Esophagus squamous epithelium (tissue), 4 donors: ENCODE results near the gene LNX2.

Experiments used
- POLR2A ChIP-seq, 4 donors: fragments of 450-650 bp; IDR thresholded peaks; one replicate each; pipeline ENCODE4 v1.6.1; 2017; ENCODE audit warnings: antibody characterized with exemption in 4 of 4, mild to moderate bottlenecking in 4 of 4, moderate library complexity in 3 of 4
- TF ChIP-seq, protein P1 (sequence below), 6 experiments: fragments of 450-650 bp in 4 of 6; fragments of 200-600 bp in 2 of 6; sonication (generic) in 2 of 6; IDR thresholded peaks; one replicate each; pipeline ENCODE4 v1.5.1; 2016 to 2019; ENCODE audit warnings: antibody characterized with exemption in 6 of 6, mild to moderate bottlenecking in 4 of 6, moderate library complexity in 4 of 6

DNA sequence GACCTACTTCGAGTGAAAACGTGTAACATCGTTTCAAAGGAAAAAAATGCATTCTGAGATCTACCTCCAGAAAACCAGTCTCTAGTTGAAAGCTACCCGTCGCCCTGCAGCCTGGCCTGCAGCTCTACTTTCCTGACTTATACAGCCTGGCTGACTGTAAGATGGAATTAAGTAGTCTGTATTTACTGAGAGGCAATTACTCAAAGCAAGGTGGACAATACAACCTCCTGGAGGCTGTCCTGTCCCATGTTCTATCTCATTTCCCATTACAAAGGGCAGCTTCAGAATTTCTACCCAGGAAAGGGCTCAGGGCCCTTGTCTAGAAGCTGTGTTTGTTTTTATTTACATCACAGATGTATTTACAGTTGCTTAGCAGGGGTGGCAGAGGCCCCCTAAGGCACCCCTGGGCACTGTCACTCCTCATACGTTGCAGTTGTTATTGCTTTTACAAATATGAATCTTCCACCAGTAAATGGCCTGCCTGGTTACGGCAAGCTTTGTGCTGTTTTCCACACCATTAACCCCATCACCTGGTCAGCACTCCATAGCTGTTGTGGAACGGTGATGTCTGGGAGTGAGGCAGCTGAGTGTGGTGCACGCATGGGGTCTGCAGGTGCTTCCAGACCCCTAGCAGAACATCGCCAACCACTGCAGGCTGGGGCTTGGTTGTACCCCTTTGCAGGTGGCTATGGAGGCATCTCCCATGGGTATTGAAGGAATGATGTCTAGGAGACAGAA is 123.6 kb downstream of the LNX2 start:
- TF ChIP-seq, protein P1, sequence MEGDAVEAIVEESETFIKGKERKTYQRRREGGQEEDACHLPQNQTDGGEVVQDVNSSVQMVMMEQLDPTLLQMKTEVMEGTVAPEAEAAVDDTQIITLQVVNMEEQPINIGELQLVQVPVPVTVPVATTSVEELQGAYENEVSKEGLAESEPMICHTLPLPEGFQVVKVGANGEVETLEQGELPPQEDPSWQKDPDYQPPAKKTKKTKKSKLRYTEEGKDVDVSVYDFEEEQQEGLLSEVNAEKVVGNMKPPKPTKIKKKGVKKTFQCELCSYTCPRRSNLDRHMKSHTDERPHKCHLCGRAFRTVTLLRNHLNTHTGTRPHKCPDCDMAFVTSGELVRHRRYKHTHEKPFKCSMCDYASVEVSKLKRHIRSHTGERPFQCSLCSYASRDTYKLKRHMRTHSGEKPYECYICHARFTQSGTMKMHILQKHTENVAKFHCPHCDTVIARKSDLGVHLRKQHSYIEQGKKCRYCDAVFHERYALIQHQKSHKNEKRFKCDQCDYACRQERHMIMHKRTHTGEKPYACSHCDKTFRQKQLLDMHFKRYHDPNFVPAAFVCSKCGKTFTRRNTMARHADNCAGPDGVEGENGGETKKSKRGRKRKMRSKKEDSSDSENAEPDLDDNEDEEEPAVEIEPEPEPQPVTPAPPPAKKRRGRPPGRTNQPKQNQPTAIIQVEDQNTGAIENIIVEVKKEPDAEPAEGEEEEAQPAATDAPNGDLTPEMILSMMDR (IDR thresholded peaks at IDR 0.05) = no peak
- TF ChIP-seq POLR2A (IDR thresholded peaks at IDR 0.05) = no peak
